Activated CD4-positive, alpha-beta memory T cell treated with anti-CD3 and anti-CD28 coated beads, Interleukin-2, amount 10 ng/mL, durations not matched to agents 7 days and 5 days (primary cell): ENCODE measurements around the gene DGKG. TPM values are rescaled to one million over a fixed set of nuclear protein-coding genes. Genes with fewer than 3 reads are reported as not detected.

Experiments used
- CTCF ChIA-PET: fragments of 350-600 bp; sonication (Branson Sonifier 250); formaldehyde crosslinking; loops from one replicate; lab custom pipeline; 2021; ENCODE audit warnings: antibody characterized with exemption, inconsistent platforms; lab: Charles Lee
- POLR2A ChIA-PET: fragments of 350-600 bp; sonication (Branson Sonifier 250); formaldehyde crosslinking; loops from one replicate; lab custom pipeline; 2021; ENCODE audit warnings: antibody characterized with exemption; lab: Charles Lee
- DNase-seq: peaks from one replicate; pipeline ENCODE4 v3.0.0-alpha.2; 2020
- H3K27ac Mint-ChIP-seq: one replicate; pipeline ENCODE4 v1.8.0; 2021; ENCODE audit warnings: mild to moderate bottlenecking, mixed read lengths
- H3K27me3 Mint-ChIP-seq: one replicate; pipeline ENCODE4 v1.8.0; 2021; ENCODE audit warnings: mixed read lengths
- H3K36me3 Mint-ChIP-seq: one replicate; pipeline ENCODE4 v1.8.0; 2021; ENCODE audit warnings: low read depth, mixed read lengths
- H3K4me1 Mint-ChIP-seq: one replicate; pipeline ENCODE4 v1.8.0; 2021; ENCODE audit warnings: mixed read lengths
- H3K4me3 Mint-ChIP-seq: one replicate; pipeline ENCODE4 v1.8.0; 2021; ENCODE audit warnings: mild to moderate bottlenecking, mixed read lengths
- H3K9me3 Mint-ChIP-seq: one replicate; pipeline ENCODE4 v1.8.0; 2021; ENCODE audit warnings: mixed read lengths
- total RNA-seq, 2 experiments: library from RNA; stranded (reverse); gene quantifications; one replicate each; pipeline ENCODE4 v1.2.3, GENCODE V29; 2021

DGKG gene
- total RNA-seq, 2 experiments from 2014 or later: 0.13 to 0.58 TPM

DNA sequence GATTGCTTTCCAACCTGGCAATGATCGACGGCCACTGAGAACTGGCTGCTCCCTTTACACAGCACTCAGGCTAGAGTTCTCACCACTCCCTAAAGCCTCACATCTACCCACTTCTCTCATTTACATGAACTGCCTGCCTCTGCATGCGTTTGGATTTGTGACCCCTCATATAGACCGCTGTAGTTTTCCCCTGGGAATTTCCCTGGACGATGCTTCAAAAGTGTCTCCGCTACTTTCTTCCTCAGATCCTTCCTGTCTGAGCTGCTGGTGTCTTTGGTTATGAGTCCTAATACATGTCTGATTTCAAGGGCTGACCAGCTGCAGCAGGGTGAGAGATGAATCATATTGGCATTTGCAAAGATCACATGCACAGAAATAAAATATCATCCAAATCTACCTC lies 136.4 kb downstream of the DGKG start:
- H3K4me3 Mint-ChIP-seq: no peak overlapping the region
- H3K27me3 Mint-ChIP-seq: peaks cover 61% of the 10 kb centered on the region
- CTCF ChIA-PET: no interaction called here
- H3K27ac Mint-ChIP-seq: no peak overlapping the region
- POLR2A ChIA-PET: no interaction called here
- no peak for DNase-seq
- H3K9me3 Mint-ChIP-seq: no peaks in the 10 kb centered on the region
- no peaks in the 10 kb centered on the region for H3K36me3 Mint-ChIP-seq
- H3K4me1 Mint-ChIP-seq: no peaks in the 10 kb centered on the region

DNA sequence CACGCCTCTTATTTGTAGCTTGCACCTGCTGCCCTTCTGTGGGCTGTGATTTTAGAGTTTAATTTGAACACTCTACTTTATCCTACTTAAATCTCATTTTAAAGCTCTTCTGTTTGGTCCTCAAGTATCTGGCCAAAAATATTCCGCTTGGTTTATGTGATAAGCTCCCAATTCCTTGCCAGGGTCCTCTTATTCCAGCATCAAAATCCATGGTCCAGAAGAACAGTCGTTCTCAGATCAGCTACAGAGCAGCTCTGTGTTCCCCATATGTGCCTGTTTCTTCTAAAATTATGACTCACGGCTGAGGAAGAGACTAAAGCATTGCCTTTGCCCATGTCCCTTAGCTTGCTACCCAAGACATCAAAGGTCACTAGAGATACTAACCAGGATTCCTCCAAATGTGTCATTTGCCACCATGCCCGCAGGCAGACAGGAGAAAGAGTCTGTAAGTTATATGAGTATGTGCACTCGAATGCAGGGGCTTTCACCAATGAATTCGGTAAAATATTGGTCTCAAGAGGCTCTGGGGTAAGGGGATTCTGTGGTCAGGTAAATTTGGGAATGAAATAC lies 137.9 kb downstream of the DGKG start:
- Mint-ChIP-seq H3K27ac (no peak overlapping the region), H3K27me3 (peaks cover 52% of the 10 kb centered on the region), H3K36me3 (no peaks in the 10 kb centered on the region), H3K9me3 (no peaks in the 10 kb centered on the region), H3K4me3 (no peak overlapping the region), H3K4me1 (no peaks in the 10 kb centered on the region)
- POLR2A ChIA-PET: no interaction called here
- no peak for DNase-seq
- CTCF ChIA-PET: interaction anchor here (0.8 to 1.2 kb wide), 2 partner anchors 17 to 280 kb away, joined by 3 read pairs; no protein-coding TSS in a partner anchor

DNA sequence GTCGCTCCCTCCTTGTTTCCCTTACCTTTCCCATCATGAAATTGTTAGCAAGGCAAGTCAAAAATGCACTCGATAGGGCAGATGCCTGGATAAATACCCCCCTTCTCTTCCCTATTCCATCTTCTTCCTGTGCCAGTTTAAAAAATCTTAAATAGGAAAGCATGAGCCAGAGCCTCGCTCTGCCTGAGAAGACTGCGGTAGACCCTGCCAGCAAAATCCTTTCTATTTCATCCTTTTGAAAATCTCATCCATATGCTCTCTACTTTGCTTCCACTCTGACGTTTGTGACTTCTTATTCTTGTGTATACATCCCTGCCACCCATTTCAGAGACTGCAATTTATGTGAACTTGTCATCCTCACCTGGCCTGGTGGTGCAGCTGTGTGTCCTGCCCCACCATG lies 138.6 kb downstream of the DGKG start:
- Mint-ChIP-seq H3K27me3 (peaks cover 48% of the 10 kb centered on the region), H3K36me3 (no peaks in the 10 kb centered on the region), H3K4me1 (peaks cover under 1% of the 10 kb centered on the region), H3K27ac (no peak overlapping the region), H3K4me3 (no peak overlapping the region), H3K9me3 (no peaks in the 10 kb centered on the region)
- DNase-seq: no peak
- POLR2A ChIA-PET: no interaction called here
- CTCF ChIA-PET: interaction anchor here (0.8 to 1.2 kb wide), 2 partner anchors 18 to 280 kb away, joined by 3 read pairs; no protein-coding TSS in a partner anchor

DNA sequence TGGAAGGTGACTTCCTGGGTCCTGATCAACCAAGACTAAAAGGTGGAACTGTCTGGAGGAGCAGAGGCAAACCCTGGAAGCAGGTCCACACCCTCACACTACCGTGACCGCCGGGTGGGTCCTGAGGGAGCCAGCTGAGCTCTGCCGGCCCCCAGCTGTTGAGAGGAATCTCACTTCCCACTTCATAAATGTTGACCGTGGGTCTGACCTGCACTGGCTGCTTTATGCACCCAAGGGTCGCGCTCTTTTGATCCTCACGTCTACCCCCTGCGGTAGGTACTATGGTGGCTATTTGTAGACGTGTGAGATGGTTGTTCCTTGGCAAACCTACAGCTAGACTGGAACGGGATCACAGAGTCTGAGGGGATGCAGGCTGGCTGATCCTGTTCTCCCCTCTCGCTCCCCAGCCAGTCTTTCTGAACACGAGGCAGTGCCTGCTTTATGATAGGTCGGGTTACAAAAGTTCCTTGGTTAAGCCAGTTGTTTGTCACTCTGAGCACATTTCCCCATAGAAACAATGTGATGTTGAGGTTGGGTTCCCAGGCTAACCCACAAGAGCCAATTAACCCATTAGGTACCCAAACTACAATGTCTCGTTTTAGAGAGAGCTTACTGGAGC lies 140.2 kb downstream of the DGKG start:
- peaks cover 37% of the 10 kb centered on the region for H3K27me3 Mint-ChIP-seq

DNA sequence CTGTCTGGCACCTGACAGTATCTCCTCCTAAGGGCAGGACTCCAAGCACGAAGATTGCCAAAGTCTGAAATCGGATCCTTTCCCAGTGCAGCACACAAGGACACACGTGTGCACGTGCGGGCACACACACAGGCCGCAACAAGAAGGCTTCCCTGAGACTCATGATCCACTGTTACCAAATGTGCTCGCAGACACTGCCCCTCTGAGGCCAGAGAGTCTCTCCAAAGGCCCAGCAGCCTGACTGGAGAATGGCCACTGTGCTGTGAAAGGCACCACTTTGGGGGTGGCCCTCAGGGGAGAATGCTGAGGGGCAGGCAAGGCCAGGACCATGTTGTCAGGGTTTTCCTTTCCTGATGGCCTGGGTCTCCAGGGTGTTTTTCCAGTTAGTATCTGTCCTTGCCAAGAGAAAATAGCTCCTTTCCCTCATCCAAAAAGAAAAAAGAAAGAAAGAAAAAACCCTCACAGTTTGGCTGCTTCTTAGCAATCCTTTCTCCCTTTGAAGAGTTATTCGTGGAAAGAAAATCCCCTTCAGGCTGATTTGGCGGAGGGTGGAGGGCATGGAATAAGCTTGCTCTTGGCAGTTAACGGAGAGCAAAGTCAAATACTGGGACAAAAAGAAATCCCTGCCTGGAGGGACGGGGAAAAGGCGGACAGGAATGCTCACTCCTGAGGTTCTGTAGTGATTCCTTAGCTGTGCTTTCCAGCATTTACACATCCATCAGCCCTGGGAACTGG lies 141.0 kb downstream of the DGKG start:
- Mint-ChIP-seq H3K4me1 (peaks cover 16% of the 10 kb centered on the region), H3K36me3 (no peaks in the 10 kb centered on the region), H3K27me3 (peaks cover 29% of the 10 kb centered on the region), H3K27ac (no peak overlapping the region), H3K9me3 (no peaks in the 10 kb centered on the region), H3K4me3 (no peak overlapping the region)
- ChIA-PET POLR2A (no interaction called here), CTCF (no interaction called here)
- DNase-seq: no peak

More for the DNA sequence above, 140.2 kb downstream of the DGKG start:
- POLR2A ChIA-PET: no interaction called here
- DNase-seq: no peak
- Mint-ChIP-seq H3K4me1 (peaks cover 13% of the 10 kb centered on the region), H3K27ac (no peak overlapping the region), H3K4me3 (no peak overlapping the region), H3K9me3 (no peaks in the 10 kb centered on the region), H3K36me3 (no peaks in the 10 kb centered on the region)
- CTCF ChIA-PET: interaction anchor here (0.6 kb wide), 1 partner anchor 561 kb away, joined by 8 read pairs; no protein-coding TSS in a partner anchor

DNA sequence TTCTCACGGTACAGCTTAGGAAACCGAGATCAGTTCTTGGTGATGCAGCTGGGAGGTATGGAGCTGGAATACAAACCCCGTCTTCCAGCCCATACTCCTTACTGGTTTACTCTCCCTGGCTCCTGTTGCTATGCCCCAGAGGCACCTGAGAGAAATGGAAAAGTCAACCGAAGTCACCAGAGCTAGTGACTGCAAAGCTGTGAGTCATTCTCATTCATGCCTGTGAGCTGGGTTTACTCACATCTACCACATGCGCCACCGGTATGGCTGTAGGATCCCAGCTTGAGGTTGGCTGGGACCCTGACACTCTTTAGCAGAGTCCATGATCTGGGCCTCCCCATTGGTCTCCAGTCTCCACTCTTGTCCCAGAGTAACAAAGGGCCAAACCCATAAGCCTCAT lies 141.7 kb downstream of the DGKG start:
- Mint-ChIP-seq H3K9me3 (no peaks in the 10 kb centered on the region), H3K27me3 (peaks cover 24% of the 10 kb centered on the region), H3K27ac (no peak overlapping the region), H3K36me3 (no peaks in the 10 kb centered on the region), H3K4me1 (peaks cover 16% of the 10 kb centered on the region), H3K4me3 (no peak overlapping the region)
- POLR2A ChIA-PET: no interaction called here
- no peak for DNase-seq
- CTCF ChIA-PET: interaction anchor here (1.0 kb wide), 1 partner anchor 320 kb away, joined by 3 read pairs; no protein-coding TSS in a partner anchor

DNA sequence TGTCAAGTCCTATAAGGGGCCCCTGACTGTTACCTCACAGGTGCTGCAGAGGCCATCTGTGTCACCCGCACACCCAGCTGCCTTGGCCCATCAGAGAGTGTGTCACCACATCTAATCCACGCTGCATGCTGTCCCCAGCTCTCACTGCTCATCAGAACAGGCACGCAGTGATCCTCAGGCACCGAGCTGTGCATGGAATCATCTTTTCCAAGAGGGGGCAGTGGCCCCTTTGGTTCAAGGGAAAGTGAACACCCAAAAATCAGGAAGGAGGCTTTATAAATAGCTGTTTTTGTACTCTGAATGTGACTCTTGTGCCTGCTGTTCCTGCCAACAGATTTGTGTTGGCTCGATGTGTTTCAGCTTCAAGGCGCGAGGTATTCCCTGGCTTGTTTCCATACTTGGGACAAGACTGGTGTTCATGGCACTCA lies 142.8 kb downstream of the DGKG start:
- no peaks in the 10 kb centered on the region for H3K9me3 Mint-ChIP-seq
- H3K27me3 Mint-ChIP-seq: peaks cover 23% of the 10 kb centered on the region
- ChIA-PET CTCF (interaction anchor here (1.1 kb wide), 1 partner anchor 22 kb away, joined by 3 read pairs; no protein-coding TSS in a partner anchor), POLR2A (no interaction called here)
- H3K4me1 Mint-ChIP-seq: peaks cover 16% of the 10 kb centered on the region
- no peaks in the 10 kb centered on the region for H3K36me3 Mint-ChIP-seq
- DNase-seq: no peak
- H3K27ac Mint-ChIP-seq: no peak overlapping the region
- H3K4me3 Mint-ChIP-seq: no peak overlapping the region

DNA sequence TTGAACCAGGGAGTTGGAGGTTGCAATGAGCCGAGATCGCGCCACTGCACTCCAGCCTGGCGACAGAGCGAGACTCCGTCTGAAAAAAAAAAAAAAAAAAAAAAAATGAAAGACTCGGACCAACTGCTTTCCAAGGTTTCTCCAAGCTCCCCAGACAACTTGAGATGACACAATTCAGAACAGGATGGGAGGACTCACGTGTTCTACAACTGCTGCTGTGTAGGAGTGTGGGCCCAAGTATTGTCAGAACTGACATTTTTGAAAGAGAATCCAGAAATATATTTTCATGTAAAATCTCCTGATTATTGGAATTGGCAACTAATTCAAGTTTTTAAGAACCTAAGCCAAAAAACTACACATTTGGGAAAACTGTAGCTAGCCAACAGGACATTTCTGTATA lies 143.6 kb downstream of the DGKG start:
- no peaks in the 10 kb centered on the region for H3K9me3 Mint-ChIP-seq
- H3K27ac Mint-ChIP-seq: no peak overlapping the region
- H3K4me1 Mint-ChIP-seq: peaks cover 16% of the 10 kb centered on the region
- H3K27me3 Mint-ChIP-seq: peaks cover 17% of the 10 kb centered on the region
- CTCF ChIA-PET: interaction anchor here (0.6 kb wide), 1 partner anchor 399 kb away, joined by 3 read pairs; no protein-coding TSS in a partner anchor
- no peaks in the 10 kb centered on the region for H3K36me3 Mint-ChIP-seq
- POLR2A ChIA-PET: no interaction called here
- DNase-seq: no peak
- no peak overlapping the region for H3K4me3 Mint-ChIP-seq

DNA sequence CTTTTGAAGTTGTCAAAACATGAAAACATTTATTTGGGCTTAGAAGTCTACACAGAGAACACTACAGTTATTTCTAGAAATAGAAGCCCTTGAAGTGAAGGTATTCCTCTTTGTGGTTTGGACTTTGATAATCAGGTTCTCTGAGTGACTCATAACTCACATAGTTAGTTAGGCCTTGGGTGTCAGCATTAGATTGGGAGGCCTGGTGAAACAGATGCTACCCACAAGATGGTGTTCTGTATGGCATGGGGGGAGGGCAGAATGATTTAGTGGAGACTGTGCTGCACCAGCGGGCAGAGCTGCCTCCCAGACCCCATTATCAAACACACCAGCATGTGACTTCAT lies 144.2 kb downstream of the DGKG start:
- ChIA-PET CTCF (interaction anchor here (0.6 to 1.2 kb wide), 2 partner anchors 42 to 399 kb away, joined by 3 to 7 read pairs; no protein-coding TSS in a partner anchor), POLR2A (no interaction called here)
- no peak overlapping the region for H3K27ac Mint-ChIP-seq

DNA sequence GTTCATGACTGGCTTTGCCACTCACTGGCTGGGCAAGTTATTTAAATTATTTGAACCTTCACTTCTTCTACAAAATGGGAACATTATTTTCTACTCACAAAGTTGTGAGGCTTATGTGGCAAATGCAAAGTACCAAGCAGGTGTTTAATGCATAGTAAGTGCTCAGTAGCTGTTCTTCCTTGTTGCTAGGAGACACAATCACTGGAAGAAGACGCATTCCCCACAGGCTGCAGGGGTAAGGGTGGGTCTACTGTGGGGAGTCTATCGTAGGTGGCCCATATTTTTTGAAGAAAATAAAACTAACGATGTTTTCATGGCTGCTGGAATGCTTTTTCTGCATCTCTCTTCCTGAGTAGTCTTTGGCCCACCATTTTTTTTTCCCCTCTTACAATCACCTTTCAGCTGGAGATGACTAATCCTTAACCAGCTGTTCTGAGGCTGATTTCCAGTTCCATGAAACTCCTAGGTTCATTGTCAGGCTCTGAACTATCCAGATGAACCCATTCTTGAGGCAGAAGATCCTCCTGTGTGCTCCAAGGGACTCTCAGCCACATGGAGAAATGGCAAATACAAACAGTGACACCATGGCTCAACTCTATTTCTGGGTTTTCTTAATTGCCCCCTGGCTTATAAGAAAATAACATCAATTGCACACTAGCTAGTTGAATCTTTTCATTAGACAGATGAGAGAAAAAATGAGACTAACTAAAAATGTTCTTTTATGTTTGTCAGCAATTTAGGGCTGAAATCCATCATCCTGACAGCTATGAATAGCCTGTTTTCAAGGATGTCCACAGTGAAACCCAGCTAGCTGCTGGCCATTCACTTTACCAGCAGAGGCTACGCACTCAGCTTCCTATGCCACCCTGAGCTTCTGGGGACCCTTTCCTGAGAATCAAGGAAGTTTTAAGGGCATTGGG lies 144.9 kb downstream of the DGKG start:
- DNase-seq: no peak
- peaks cover 16% of the 10 kb centered on the region for H3K4me1 Mint-ChIP-seq
- H3K27me3 Mint-ChIP-seq: peaks cover 15% of the 10 kb centered on the region
- ChIA-PET CTCF (interaction anchor here (1.2 kb wide), 1 partner anchor 43 kb away, joined by 7 read pairs; no protein-coding TSS in a partner anchor), POLR2A (no interaction called here)
- no peak overlapping the region for H3K4me3 Mint-ChIP-seq
- no peaks in the 10 kb centered on the region for H3K9me3 Mint-ChIP-seq
- H3K36me3 Mint-ChIP-seq: no peaks in the 10 kb centered on the region
- H3K27ac Mint-ChIP-seq: no peak overlapping the region

More for the DNA sequence above, 144.2 kb downstream of the DGKG start:
- H3K27me3 Mint-ChIP-seq: peaks cover 15% of the 10 kb centered on the region
- H3K4me1 Mint-ChIP-seq: peaks cover 16% of the 10 kb centered on the region
- H3K36me3 Mint-ChIP-seq: no peaks in the 10 kb centered on the region
- no peak overlapping the region for H3K4me3 Mint-ChIP-seq
- DNase-seq: no peak
- H3K9me3 Mint-ChIP-seq: no peaks in the 10 kb centered on the region

DNA sequence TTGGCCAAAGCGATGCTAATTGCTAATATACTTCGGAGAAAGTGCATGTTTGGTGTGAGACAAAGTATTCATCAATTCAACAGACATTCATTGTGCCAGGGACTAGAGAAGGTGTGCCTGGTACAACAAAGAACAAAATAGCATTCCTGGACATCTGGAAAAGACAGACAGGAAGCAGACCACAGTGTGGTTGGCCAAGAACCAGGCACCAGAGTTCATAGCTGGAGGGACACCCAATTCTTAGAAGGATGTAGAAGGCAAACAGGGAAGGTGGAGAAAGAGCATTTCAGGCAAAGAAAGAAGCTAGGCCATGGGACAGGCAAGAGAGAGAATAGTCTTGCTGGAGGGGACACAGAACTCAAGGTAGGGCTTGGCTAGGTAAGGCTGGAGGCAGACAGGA lies 147.4 kb downstream of the DGKG start:
- ChIA-PET CTCF (no interaction called here), POLR2A (no interaction called here)
- peaks cover 16% of the 10 kb centered on the region for H3K4me1 Mint-ChIP-seq
- H3K4me3 Mint-ChIP-seq: no peak overlapping the region
- DNase-seq: no peak
- H3K27ac Mint-ChIP-seq: no peak overlapping the region
- peaks cover 12% of the 10 kb centered on the region for H3K27me3 Mint-ChIP-seq
- H3K36me3 Mint-ChIP-seq: no peaks in the 10 kb centered on the region
- H3K9me3 Mint-ChIP-seq: no peaks in the 10 kb centered on the region

DNA sequence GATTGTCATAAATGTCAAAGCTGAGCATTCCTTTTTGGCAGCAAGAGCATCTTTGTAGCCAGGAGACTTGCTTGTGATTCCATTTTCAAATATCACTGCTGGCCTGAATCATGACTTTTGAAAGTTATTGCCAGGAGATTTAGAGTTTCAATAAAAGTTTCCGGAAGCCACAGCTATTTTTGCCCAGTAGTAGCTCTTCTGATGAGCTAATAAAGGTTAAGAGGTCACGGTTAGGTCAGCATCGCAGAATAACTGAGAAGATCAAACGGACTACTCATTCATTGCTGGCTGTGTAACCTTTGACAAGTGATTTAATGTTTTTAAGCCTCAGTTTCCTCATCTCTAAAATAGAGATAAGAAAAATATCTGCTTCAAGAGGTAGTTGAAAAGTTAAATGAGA lies 148.1 kb downstream of the DGKG start:
- Mint-ChIP-seq H3K4me3 (no peak overlapping the region), H3K27ac (no peak overlapping the region), H3K36me3 (no peaks in the 10 kb centered on the region), H3K4me1 (peaks cover 16% of the 10 kb centered on the region), H3K27me3 (peaks cover 12% of the 10 kb centered on the region), H3K9me3 (no peaks in the 10 kb centered on the region)
- DNase-seq: no peak
- CTCF ChIA-PET: no interaction called here
- POLR2A ChIA-PET: no interaction called here
